Activated CD4-positive, alpha-beta memory T cell treated with anti-CD3 and anti-CD28 coated beads for 36 hours (primary cell): ENCODE data around the gene SPTB. TPM values are rescaled to one million over a fixed set of nuclear protein-coding genes. Genes with fewer than 3 reads are reported as not detected.
A peak's percentile ranks its signal among the peaks of the same experiment; 100 is the strongest.

Experiments used
- CTCF ChIA-PET: fragments of 350-600 bp; sonication (Branson Sonifier 250); formaldehyde crosslinking; loops from one replicate; lab custom pipeline; 2021; ENCODE audit warnings: antibody characterized with exemption, inconsistent platforms; lab: Charles Lee
- POLR2A ChIA-PET: fragments of 350-600 bp; sonication (Branson Sonifier 250); formaldehyde crosslinking; loops from one replicate; lab custom pipeline; 2021; ENCODE audit warnings: antibody characterized with exemption; lab: Charles Lee
- DNase-seq: peaks from one replicate; pipeline ENCODE4 v3.0.0-alpha.2; 2020
- H3K27ac Mint-ChIP-seq: one replicate; pipeline ENCODE4 v1.8.0; 2021; ENCODE audit warnings: mixed read lengths
- H3K27me3 Mint-ChIP-seq: one replicate; pipeline ENCODE4 v1.8.0; 2021; ENCODE audit warnings: mixed read lengths
- H3K36me3 Mint-ChIP-seq: one replicate; pipeline ENCODE4 v1.8.0; 2021; ENCODE audit warnings: mixed read lengths
- H3K4me1 Mint-ChIP-seq: one replicate; pipeline ENCODE4 v1.8.0; 2021; ENCODE audit warnings: low read depth, mixed read lengths
- H3K4me3 Mint-ChIP-seq: one replicate; pipeline ENCODE4 v1.8.0; 2021; ENCODE audit warnings: mild to moderate bottlenecking, mixed read lengths
- H3K9me3 Mint-ChIP-seq: one replicate; pipeline ENCODE4 v1.8.0; 2021; ENCODE audit warnings: mixed read lengths
- intact Hi-C: fragments of 100-400 bp; cut with micrococcal nuclease; formaldehyde crosslinking; loops from one replicate; pipeline ENCODE4 v1.15.1; 2023
- microRNA-seq: library from miRNA; unstranded; fragments of <30 nt; microRNA quantifications from one replicate; pipeline ENCODE4 v1.2.0, GENCODE V29; 2022; ENCODE audit warnings: borderline number of aligned reads, borderline microRNAs expressed, borderline replicate concordance
- total RNA-seq, 2 experiments: library from RNA; stranded (reverse); gene quantifications; one replicate each; pipeline ENCODE4 v1.2.3, GENCODE V29; 2021

SPTB gene
- total RNA-seq, 2 experiments from 2014 or later, result 0.57 to 0.70 TPM

DNA sequence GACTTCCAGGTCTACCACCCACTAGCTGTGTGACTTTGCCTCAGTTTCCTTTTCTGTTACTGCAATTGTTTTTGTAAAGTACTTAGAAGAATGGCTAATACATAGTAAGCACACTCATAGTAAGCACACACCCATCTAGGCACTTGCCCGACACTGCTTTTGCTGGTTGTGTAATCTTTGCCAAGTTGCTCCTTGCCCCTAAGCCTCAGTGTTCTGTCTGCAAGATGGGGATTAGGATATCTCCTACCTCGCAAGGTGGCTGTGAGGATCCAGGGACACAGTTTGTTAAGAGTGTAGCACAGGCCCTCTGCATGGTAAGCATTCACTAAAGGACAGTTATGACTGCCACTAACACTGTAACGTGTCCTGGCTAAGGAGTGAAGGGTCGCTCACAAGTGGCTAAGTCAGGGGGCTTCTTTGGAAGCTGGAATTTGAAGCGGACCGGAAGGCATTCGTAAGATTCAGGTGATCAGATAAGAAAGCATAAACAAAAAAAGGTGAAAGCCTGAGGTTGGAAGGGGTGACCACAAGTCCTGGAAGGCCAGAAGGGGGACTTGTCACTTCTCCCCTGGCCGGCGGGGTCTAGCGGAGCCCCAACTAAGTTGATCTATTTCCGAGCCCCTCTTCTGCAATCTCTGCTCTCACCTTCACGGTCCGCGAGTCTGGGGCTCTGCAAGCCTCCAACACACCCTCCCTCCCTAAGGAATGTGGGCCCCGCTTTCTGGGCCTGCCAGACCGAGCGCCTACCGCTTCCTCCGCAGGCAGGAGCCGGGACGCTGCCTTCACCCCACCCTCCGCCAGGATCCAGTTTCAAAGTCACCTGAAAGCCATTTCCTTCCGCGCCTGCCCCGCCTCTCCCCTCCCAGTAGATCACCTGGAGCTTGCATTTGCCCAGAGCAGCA is 177.0 kb downstream of the SPTB start:
- H3K27ac Mint-ChIP-seq, result no peak overlapping the region
- ChIA-PET CTCF (interaction anchor here (1.4 kb wide), 1 partner anchor 30 kb away, joined by 4 read pairs; no protein-coding TSS in a partner anchor), POLR2A (no interaction called here)
- intact Hi-C loops, result loop anchor here (5.0 to 10.0 kb wide), 2 partner anchors 160 to 582 kb away; partner anchors contain the start of gene HSPA2
- H3K9me3 Mint-ChIP-seq, result no peaks in the 10 kb centered on the region
- no peaks in the 10 kb centered on the region for H3K27me3 Mint-ChIP-seq
- DNase-seq, result peak; percentile 52
- H3K4me3 Mint-ChIP-seq, result peak overlapping the region; percentile 77
- H3K36me3 Mint-ChIP-seq, result no peaks in the 10 kb centered on the region
- H3K4me1 Mint-ChIP-seq, result peaks cover 61% of the 10 kb centered on the region

DNA sequence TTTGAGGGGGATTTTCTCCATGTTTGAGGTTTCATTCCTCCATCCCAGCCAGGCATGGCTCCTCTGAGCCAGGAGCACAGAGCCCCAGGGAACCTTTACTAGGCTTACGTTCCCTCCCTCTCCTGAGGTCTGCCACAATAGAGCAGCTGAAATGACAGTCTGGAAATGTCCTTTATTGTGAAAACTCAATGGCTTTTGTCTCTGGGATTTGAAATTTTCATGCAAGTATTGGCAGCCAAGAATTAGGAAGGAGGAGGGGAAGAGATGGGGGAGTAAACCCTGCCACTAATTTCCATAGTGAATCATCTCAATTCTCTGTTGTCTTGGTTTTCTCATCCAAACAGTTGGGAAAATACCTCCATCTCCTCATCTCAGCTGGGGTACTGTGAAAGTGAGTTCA is 178.0 kb downstream of the SPTB start:
- no peaks in the 10 kb centered on the region for H3K9me3 Mint-ChIP-seq
- peaks cover 59% of the 10 kb centered on the region for H3K4me1 Mint-ChIP-seq
- ChIA-PET POLR2A (no interaction called here), CTCF (interaction anchor here (1.0 to 1.4 kb wide), 2 partner anchors 25 to 29 kb away, joined by 3 to 4 read pairs; no protein-coding TSS in a partner anchor)
- no peak overlapping the region for H3K4me3 Mint-ChIP-seq
- H3K36me3 Mint-ChIP-seq, result no peaks in the 10 kb centered on the region
- H3K27ac Mint-ChIP-seq, result no peak overlapping the region
- no peak for DNase-seq
- H3K27me3 Mint-ChIP-seq, result no peaks in the 10 kb centered on the region
- intact Hi-C loops, result loop anchor here (5.0 to 10.0 kb wide), 2 partner anchors 159 to 583 kb away; partner anchors contain the start of gene HSPA2

DNA sequence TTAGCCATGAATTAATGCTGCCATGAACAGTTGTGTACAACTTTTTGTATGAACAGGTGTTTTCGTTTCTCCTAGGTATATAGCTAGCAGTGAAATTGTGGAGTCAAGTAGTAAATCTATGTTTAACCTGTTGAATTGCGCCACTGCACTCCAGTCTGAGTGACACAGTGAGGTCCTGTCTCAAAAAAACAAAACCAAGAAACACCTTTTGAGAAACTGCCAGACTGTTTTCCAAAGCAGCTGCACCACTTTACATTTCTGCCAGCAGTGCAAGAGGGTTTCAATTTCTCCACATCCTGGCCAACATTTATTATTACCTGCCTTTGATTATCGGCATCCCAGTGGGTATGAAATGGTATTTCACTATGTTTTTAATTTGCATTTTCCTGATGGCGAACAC is 178.8 kb downstream of the SPTB start:
- H3K4me3 Mint-ChIP-seq, result no peak overlapping the region
- H3K9me3 Mint-ChIP-seq, result no peaks in the 10 kb centered on the region
- no peaks in the 10 kb centered on the region for H3K36me3 Mint-ChIP-seq
- ChIA-PET POLR2A (no interaction called here), CTCF (interaction anchor here (0.8 to 1.0 kb wide), 2 partner anchors 26 to 271 kb away, joined by 3 read pairs; no protein-coding TSS in a partner anchor)
- H3K27me3 Mint-ChIP-seq, result no peaks in the 10 kb centered on the region
- intact Hi-C loops, result loop anchor here (5.0 to 10.0 kb wide), 2 partner anchors 159 to 584 kb away; partner anchors contain the start of gene HSPA2
- no peak for DNase-seq
- H3K27ac Mint-ChIP-seq, result no peak overlapping the region
- H3K4me1 Mint-ChIP-seq, result peaks cover 57% of the 10 kb centered on the region

DNA sequence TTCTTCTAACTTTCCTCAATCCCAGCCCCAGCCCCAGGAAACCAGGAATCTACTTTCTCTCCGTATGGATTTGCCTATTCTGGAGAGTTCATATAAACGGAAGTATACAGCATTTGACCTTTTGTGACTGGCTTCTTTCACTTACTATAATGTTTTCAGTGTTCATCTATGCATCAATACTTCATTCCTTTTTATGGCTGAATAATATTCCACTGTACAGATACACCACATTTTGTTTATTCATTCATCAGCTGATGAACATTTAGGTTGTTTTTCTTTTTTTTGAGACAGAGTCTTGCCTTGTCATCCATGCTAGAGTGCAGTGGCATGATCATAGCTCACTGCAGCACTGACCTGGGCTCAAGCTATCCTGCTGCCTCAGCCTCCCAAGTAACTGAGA is 179.4 kb downstream of the SPTB start:
- H3K9me3 Mint-ChIP-seq, result no peaks in the 10 kb centered on the region
- H3K4me3 Mint-ChIP-seq, result no peak overlapping the region
- ChIA-PET CTCF (interaction anchor here (0.8 kb wide), 1 partner anchor 270 kb away, joined by 3 read pairs; no protein-coding TSS in a partner anchor), POLR2A (no interaction called here)
- peaks cover 51% of the 10 kb centered on the region for H3K4me1 Mint-ChIP-seq
- intact Hi-C loops, result loop anchor here (5.0 to 10.0 kb wide), 2 partner anchors 158 to 585 kb away; partner anchors contain the start of gene HSPA2
- no peaks in the 10 kb centered on the region for H3K36me3 Mint-ChIP-seq
- no peak overlapping the region for H3K27ac Mint-ChIP-seq
- no peak for DNase-seq
- H3K27me3 Mint-ChIP-seq, result no peaks in the 10 kb centered on the region

DNA sequence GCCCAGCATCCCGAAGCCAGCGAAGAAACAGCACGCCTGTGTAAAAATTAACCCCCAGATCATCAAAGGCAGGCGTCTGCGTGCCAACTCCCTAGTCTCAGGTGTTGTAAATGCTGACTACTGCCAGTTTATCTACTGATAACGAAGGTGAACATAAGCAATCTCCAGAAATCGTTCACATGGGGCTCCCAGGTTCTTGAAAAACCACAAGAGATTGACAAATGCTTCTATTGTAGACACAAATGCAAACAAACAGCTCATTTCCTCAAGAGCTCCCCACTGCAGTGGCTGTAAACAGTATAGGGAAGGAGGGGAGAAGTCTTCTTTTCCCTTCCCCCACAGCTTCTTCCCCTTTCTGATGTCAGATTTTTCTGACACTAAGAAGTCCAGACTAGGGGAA is 180.8 kb downstream of the SPTB start:
- POLR2A ChIA-PET, result no interaction called here
- peak overlapping the region; percentile 47 for H3K27ac Mint-ChIP-seq

DNA sequence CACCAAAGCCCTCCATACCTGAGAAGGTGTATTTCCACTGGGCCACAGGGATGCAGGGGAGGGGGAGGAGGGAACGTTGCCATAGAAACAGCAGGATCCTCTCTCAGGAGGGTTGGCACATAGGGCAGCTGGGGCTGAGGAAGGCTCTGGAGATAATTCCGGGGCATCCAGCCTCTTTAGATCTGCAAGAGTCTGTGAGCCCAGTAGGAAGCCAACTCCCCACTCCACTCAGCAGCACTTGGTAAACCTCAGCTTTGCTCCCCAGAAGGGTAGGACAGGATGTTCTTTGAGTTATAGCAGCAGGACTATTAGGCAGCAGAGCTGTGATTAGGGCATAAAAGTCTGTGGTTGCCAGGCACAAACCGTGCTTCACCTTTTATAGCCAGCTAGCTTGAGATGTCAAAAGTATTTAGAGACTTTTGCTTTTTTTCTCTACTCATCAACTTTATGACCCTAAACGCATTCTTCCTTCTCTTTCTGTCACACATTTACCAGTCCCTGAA is 183.3 kb downstream of the SPTB start:
- Mint-ChIP-seq H3K4me3 (no peak overlapping the region), H3K27me3 (no peaks in the 10 kb centered on the region), H3K4me1 (peaks cover 45% of the 10 kb centered on the region), H3K9me3 (no peaks in the 10 kb centered on the region), H3K36me3 (no peaks in the 10 kb centered on the region), H3K27ac (no peak overlapping the region)
- intact Hi-C loops, result no loop called here
- DNase-seq, result no peak
- ChIA-PET POLR2A (no interaction called here), CTCF (interaction anchor here (1.1 to 1.4 kb wide), 3 partner anchors 9 to 24 kb away, joined by 3 to 4 read pairs (median 4); no protein-coding TSS in a partner anchor)

More for the DNA sequence above, 180.8 kb downstream of the SPTB start:
- no peaks in the 10 kb centered on the region for H3K36me3 Mint-ChIP-seq
- intact Hi-C loops, result no loop called here
- no peaks in the 10 kb centered on the region for H3K9me3 Mint-ChIP-seq
- DNase-seq, result peak; percentile 38
- CTCF ChIA-PET, result interaction anchor here (0.5 to 2.3 kb wide), 5 partner anchors 13 to 193 kb away, joined by 3 to 15 read pairs (median 4); no protein-coding TSS in a partner anchor
- H3K27me3 Mint-ChIP-seq, result no peaks in the 10 kb centered on the region
- H3K4me1 Mint-ChIP-seq, result peaks cover 54% of the 10 kb centered on the region
- H3K4me3 Mint-ChIP-seq, result no peak overlapping the region

Small RNA genes within 50 kb of the gene (microRNA-seq; reads per million reads assigned to microRNA genes)
- not detected for gene MIR7855

Other genes with a start within 250 kb of the SPTB start
- 10 to 100 TPM; 20.1 to 22.6 TPM for gene PLEKHG3, start 175.5 kb downstream of the SPTB start, total RNA-seq
- 10 to 100 TPM; 61.7 to 62.6 TPM for gene CHURC1, start 34.5 kb upstream of the SPTB start, total RNA-seq
- not detected for gene GPX2, start 62.8 kb upstream of the SPTB start, total RNA-seq
- gene RAB15, start 92.4 kb upstream of the SPTB start, total RNA-seq, result 1 to 10 TPM; 4.8 to 5.3 TPM
- gene FNTB, start 107.0 kb upstream of the SPTB start, total RNA-seq, result 10 to 100 TPM in 1 of 2 experiments, 1 to 10 TPM in 1; 8.8 to 12.3 TPM
- gene MAX, start 222.6 kb upstream of the SPTB start, total RNA-seq, result 10 to 100 TPM; 74.5 to 80.7 TPM